IMR-90 (cell line): ENCODE measurements around the gene RBM10. TPM values are rescaled to one million over a fixed set of nuclear protein-coding genes. Genes with fewer than 3 reads are reported as not detected.

Source experiments
- ATAC-seq: fragments of 200-7000 bp; cut with Tn5 transposase; 2 replicates; pipeline ENCODE4 v1.9.1; 2020; ENCODE audit warnings: low read depth, mild to moderate bottlenecking, moderate library complexity
- BruUV-seq: library from RNA; stranded (reverse); fragments of 400-500 nt; replicated peaks from 2 replicates; lab custom pipeline; 2021; lab: Mats Ljungman, UMichigan
- CTCF ChIA-PET: fragments of 300-600 bp; formaldehyde crosslinking; extraction: SDS; loops from one replicate; lab custom pipeline; 2021; ENCODE audit warnings: antibody characterized with exemption; lab: Yijun Ruan, JAX
- POLR2A ChIA-PET: fragments of 300-600 bp; sonication (Branson Sonifier 250); formaldehyde crosslinking; loops from one replicate; lab custom pipeline; 2022; ENCODE audit warnings: antibody characterized with exemption; ENCODE audit not compliant: unreplicated experiment; lab: Charles Lee
- DNase-seq: peaks from one replicate; pipeline ENCODE4 v3.0.0; 2013
- H2AFZ ChIP-seq: replicated peaks from 2 replicates; pipeline ENCODE3; 2013; ENCODE audit warnings: low read length, mild to moderate bottlenecking; ENCODE audit not compliant: poor library complexity
- H2AK5ac ChIP-seq: 2 replicates; pipeline ENCODE4 v1.6.1; 2013; ENCODE audit warnings: low read depth, low read length, inconsistent platforms
- H2AK9ac ChIP-seq: replicated peaks from 2 replicates; pipeline ENCODE3; 2013; ENCODE audit warnings: mild to moderate bottlenecking, low read depth, low read length, moderate library complexity; ENCODE audit not compliant: poor library complexity
- H2BK120ac ChIP-seq: 2 replicates; pipeline ENCODE4 v1.6.1; 2013; ENCODE audit warnings: low read depth, low read length, inconsistent platforms
- H2BK15ac ChIP-seq: 3 replicates; pipeline ENCODE4 v1.6.1; 2013; ENCODE audit warnings: low read depth, low read length, inconsistent platforms
- H2BK20ac ChIP-seq: 2 replicates; pipeline ENCODE4 v1.6.1; 2013; ENCODE audit warnings: low read depth, mild to moderate bottlenecking, inconsistent platforms, low read length, moderate library complexity
- H2BK5ac ChIP-seq: 2 replicates; pipeline ENCODE4 v1.6.1; 2013; ENCODE audit warnings: mild to moderate bottlenecking, low read depth, low read length, inconsistent platforms; ENCODE audit not compliant: poor library complexity, severe bottlenecking
- H3K14ac ChIP-seq: replicated peaks from 2 replicates; pipeline ENCODE4 v1.6.1; 2013; ENCODE audit warnings: low read depth, low read length, inconsistent platforms
- H3K18ac ChIP-seq: 2 replicates; pipeline ENCODE4 v1.6.1; 2013; ENCODE audit warnings: low read depth, low read length, control low read depth
- H3K23ac ChIP-seq: 2 replicates; pipeline ENCODE4 v1.6.1; 2013; ENCODE audit warnings: low read depth, low read length, inconsistent platforms
- H3K27ac ChIP-seq: 2 replicates; pipeline ENCODE4 v1.5.1; 2013; ENCODE audit warnings: mild to moderate bottlenecking, control low read depth, low read length; ENCODE audit not compliant: insufficient read depth
- H3K27me3 ChIP-seq: 2 replicates; pipeline ENCODE4 v1.6.1; 2013; ENCODE audit warnings: low read length; ENCODE audit not compliant: control insufficient read depth, insufficient read depth
- H3K36me3 ChIP-seq: 2 replicates; pipeline ENCODE4 v1.6.1; 2013; ENCODE audit warnings: low read length, mixed read lengths; ENCODE audit not compliant: control insufficient read depth, insufficient read depth
- H3K4ac ChIP-seq: 2 replicates; pipeline ENCODE4 v1.6.1; 2013; ENCODE audit warnings: low read depth, low read length, inconsistent platforms
- H3K4me1 ChIP-seq: 2 replicates; pipeline ENCODE4 v1.6.1; 2013; ENCODE audit warnings: low read length, mixed read lengths; ENCODE audit not compliant: control insufficient read depth, insufficient read depth
- H3K4me2 ChIP-seq: 2 replicates; pipeline ENCODE4 v1.6.1; 2013; ENCODE audit warnings: low read depth, mild to moderate bottlenecking, control low read depth, low read length, moderate library complexity
- H3K4me3 ChIP-seq: 2 replicates; pipeline ENCODE4 v1.5.1; 2013; ENCODE audit warnings: low read depth, mild to moderate bottlenecking, control low read depth, low read length, moderate library complexity; ENCODE audit not compliant: insufficient read depth
- H3K56ac ChIP-seq: 2 replicates; pipeline ENCODE4 v1.6.1; 2013; ENCODE audit warnings: low read length, inconsistent platforms; ENCODE audit not compliant: insufficient read depth; ENCODE audit errors: extremely low read depth
- H3K79me1 ChIP-seq, 2 experiments: 2 replicates each; pipeline ENCODE4 v1.6.1; 2013; ENCODE audit warnings: low read length in 2 of 2, inconsistent platforms in 1 of 2, low read depth in 1 of 2
- H3K9ac ChIP-seq: 2 replicates; pipeline ENCODE4 v1.6.1; 2013; ENCODE audit warnings: low read depth, low read length, control low read depth
- H3K9me1 ChIP-seq: 2 replicates; pipeline ENCODE4 v1.6.1; 2013; ENCODE audit warnings: low read length, inconsistent platforms; ENCODE audit not compliant: insufficient read depth
- H3K9me3 ChIP-seq: 2 replicates; pipeline ENCODE4 v1.6.1; 2013; ENCODE audit warnings: low read length; ENCODE audit not compliant: control insufficient read depth, insufficient read depth
- H4K20me1 ChIP-seq: 2 replicates; pipeline ENCODE4 v1.6.1; 2013; ENCODE audit warnings: low read length, inconsistent platforms; ENCODE audit not compliant: insufficient read depth
- H4K5ac ChIP-seq: 2 replicates; pipeline ENCODE4 v1.6.1; 2013; ENCODE audit warnings: mild to moderate bottlenecking, low read depth, low read length, control low read depth
- H4K8ac ChIP-seq, 2 experiments: 2 replicates each; pipeline ENCODE4 v1.6.1; 2013; ENCODE audit warnings: low read depth in 2 of 2, low read length in 2 of 2, control low read depth in 1 of 2, inconsistent platforms in 1 of 2
- H4K91ac ChIP-seq: 2 replicates; pipeline ENCODE4 v1.6.1; 2013; ENCODE audit warnings: low read depth, low read length, inconsistent platforms; ENCODE audit not compliant: insufficient read depth
- CEBPB ChIP-seq: IDR thresholded peaks from 2 replicates; pipeline ENCODE4 v1.6.1; 2012; ENCODE audit warnings: low read depth, low read length, improper control_type of control experiment
- MAFK ChIP-seq: IDR thresholded peaks from 2 replicates; pipeline ENCODE4 v1.6.1; 2012; ENCODE audit warnings: low read depth, low read length, improper control_type of control experiment
- MAZ ChIP-seq: IDR thresholded peaks from 2 replicates; pipeline ENCODE4 v1.6.1; 2012; ENCODE audit warnings: low read depth, mild to moderate bottlenecking, low read length, improper control_type of control experiment, moderate library complexity, borderline replicate concordance
- NFE2L2 ChIP-seq: fragments of 150-350 bp; IDR thresholded peaks from 2 replicates; pipeline ENCODE4 v1.6.1; 2016; ENCODE audit warnings: low read depth, mild to moderate bottlenecking, low read length
- POLR2A ChIP-seq: IDR thresholded peaks from 2 replicates; pipeline ENCODE4 v1.6.1; 2012; ENCODE audit warnings: mild to moderate bottlenecking, low read depth, low read length
- RCOR1 ChIP-seq: IDR thresholded peaks from 2 replicates; pipeline ENCODE4 v1.6.1; 2012; ENCODE audit warnings: mild to moderate bottlenecking, low read length, improper control_type of control experiment; ENCODE audit not compliant: insufficient replicate concordance
- SMC3 ChIP-seq: fragments of 150-350 bp; IDR thresholded peaks from 2 replicates; pipeline ENCODE4 v1.6.1; 2016; ENCODE audit warnings: low read depth, mild to moderate bottlenecking, antibody characterized with exemption, low read length, moderate library complexity
- WGBS, 2 experiments: methylation state at CpG; one replicate each; pipeline versions ENCODE4 v1.1.5 to v1.1.7; 2013; ENCODE audit warnings: missing lambda C conversion rate in 2 of 2; ENCODE audit not compliant: insufficient read length in 1 of 2; ENCODE audit errors: extremely low coverage in 2 of 2; 5-methylcytosine and 5-hydroxymethylcytosine counted together
- dilution Hi-C: fragments of 300-500 bp; cut with HindIII; formaldehyde crosslinking; loops from one replicate; pipeline ENCODE4 v1.14.3; 2018; ENCODE audit warnings: low sequenced_read_pairs; ENCODE audit not compliant: unreplicated experiment
- in situ Hi-C: fragments of 300-500 bp; cut with MboI; formaldehyde crosslinking; loops from 3 replicates; pipeline ENCODE4 v1.14.3; 2019; ENCODE audit warnings: low sequenced_read_pairs, inconsistent platforms, mixed read lengths
- intact Hi-C: fragments of 100-400 bp; cut with micrococcal nuclease; formaldehyde crosslinking; loops from 2 replicates; pipeline ENCODE4 v1.10.0; 2022
- polyA plus RNA-seq, 3 experiments: library from polyadenylated mRNA; depleted of rRNA; stranded (reverse); fragments of >200 nt; gene quantifications; 2 replicates each; pipeline ENCODE4 v1.2.3, GENCODE V29; 2012; ENCODE audit warnings: low replicate concordance in 1 of 3
- total RNA-seq: library from RNA; depleted of rRNA; stranded (reverse); fragments of >200 nt; gene quantifications from 2 replicates; pipeline ENCODE4 v1.2.3, GENCODE V29; 2012

Gene RBM10
- total and polyA plus RNA-seq, 2 of the 4 experiments (the other 2 are of a cell fraction) = 33.4 to 36.0 TPM

GRCh38 chrX:47190445-47191269 is 45.6 kb downstream of the RBM10 start (continued):
- TF ChIP-seq MAFK (no peak), SMC3 (no peak), RCOR1 (no peak)

GRCh38 chrX:47191331-47191730 is 46.3 kb downstream of the RBM10 start:
- no peaks in the 10 kb centered on the region; the same call in 1 of the 2 replicates for H3K27me3 ChIP-seq
- ChIA-PET POLR2A (interaction anchor here (1.1 kb wide), 1 partner anchor 193 kb away, joined by 3 read pairs; no protein-coding TSS in a partner anchor), CTCF (interaction anchor here (0.6 kb wide), 1 partner anchor 107 kb away, joined by 3 read pairs; no protein-coding TSS in a partner anchor)
- H3K79me1 ChIP-seq = peaks cover 7 to 30% of the 10 kb centered on the region in 2 experiments
- no peak overlapping the region for H2BK20ac ChIP-seq
- H3K36me3 ChIP-seq = peaks cover 9% of the 10 kb centered on the region
- H2AK9ac ChIP-seq = peak overlapping the region; percentile 78
- 0 out of 2 replicates have a peak overlapping the region, but pooled peaks have one; percentile 6 for H4K91ac ChIP-seq
- H3K9ac ChIP-seq = peak overlapping the region; percentile 16
- peak overlapping the region; percentile 66 for H3K4me2 ChIP-seq
- TF ChIP-seq MAZ = no peak
- no peak for TF ChIP-seq CEBPB
- TF ChIP-seq SMC3 = no peak
- TF ChIP-seq NFE2L2 = no peak
- no peak for TF ChIP-seq POLR2A
- peak overlapping the region; percentile 67 for H2AFZ ChIP-seq
- no peak overlapping the region for H2AK5ac ChIP-seq
- peak overlapping the region; percentile 74 for H3K23ac ChIP-seq
- no peak overlapping the region for H2BK5ac ChIP-seq
- peak overlapping the region; percentile 62 for H3K14ac ChIP-seq
- 42% methylated on average over 11 of the region's 26 CpGs; no CpG with 5 or more reads in 1 of the 2 experiments for WGBS, 2 experiments
- no peak overlapping the region; the same call in 1 of the 2 replicates for H3K27ac ChIP-seq
- peaks cover 22% of the 10 kb centered on the region for H4K20me1 ChIP-seq
- H4K8ac ChIP-seq = peak overlapping the region in 1 of 2 experiments; percentile 4; a peak in 1 of 4 replicates
- no peak for ATAC-seq
- H2BK120ac ChIP-seq = no peak overlapping the region
- peak overlapping the region; percentile 32 for H3K4ac ChIP-seq
- in situ Hi-C loops = loop anchor here (10.0 kb wide), 2 partner anchors 193 to 333 kb away; no protein-coding TSS in a partner anchor
- no peak overlapping the region for H3K18ac ChIP-seq
- BruUV-seq = no TSS peak
- H3K9me3 ChIP-seq = no peaks in the 10 kb centered on the region
- H3K4me3 ChIP-seq = peak overlapping the region; percentile 60
- H2BK15ac ChIP-seq = no peak overlapping the region
- no peak overlapping the region for H4K5ac ChIP-seq
- no peak for DNase-seq
- peaks cover 11% of the 10 kb centered on the region for H3K4me1 ChIP-seq
- H3K56ac ChIP-seq = 0 out of 2 replicates have a peak overlapping the region, but pooled peaks have one; percentile 49
- intact Hi-C loops = loop anchor here (5.0 kb wide), 2 partner anchors 291 to 451 kb away; partner anchors contain the start of gene ZNF41
- dilution Hi-C loops = no loop called here
- no peaks in the 10 kb centered on the region; the same call in 1 of the 2 replicates for H3K9me1 ChIP-seq
